Vagina (tissue), 2 donors: Measurements from ENCODE around the gene GASK1B. TPM values are rescaled to one million over a fixed set of nuclear protein-coding genes. Genes with fewer than 3 reads are reported as not detected.

Experiments used
- DNase-seq, 2 donors: peaks; one replicate each; pipeline ENCODE4 v3.0.0-alpha.2; 2017; ENCODE audit errors: extremely low spot score in 2 of 2
- H3K27ac ChIP-seq: fragments of 200-600 bp; sonication (generic); one replicate; pipeline ENCODE4 v1.5.1; 2019
- H3K27me3 ChIP-seq: fragments of 200-600 bp; sonication (generic); one replicate; pipeline ENCODE4 v1.5.1; 2019
- H3K36me3 ChIP-seq, 2 donors: fragments of 200-600 bp; sonication (generic); one replicate each; pipeline ENCODE4 v1.5.1; 2017 to 2019
- H3K4me1 ChIP-seq: fragments of 200-600 bp; sonication (generic); one replicate; pipeline ENCODE4 v1.5.1; 2019
- H3K4me3 ChIP-seq, 2 donors: fragments of 200-600 bp; sonication (generic); 1 replicate in 1 of 2; 2 replicates in 1 of 2; pipeline ENCODE4 v1.5.1; 2016 to 2019
- H3K9me3 ChIP-seq: fragments of 200-600 bp; sonication (generic); one replicate; pipeline ENCODE4 v1.5.1; 2019
- CTCF ChIP-seq, 3 experiments: fragments of 450-650 bp in 2 of 3; fragments of 200-600 bp in 1 of 3; sonication (generic) in 1 of 3; IDR thresholded peaks; one replicate each; pipeline ENCODE4 v1.5.1; 2017 to 2019; ENCODE audit warnings: antibody characterized with exemption in 3 of 3, mild to moderate bottlenecking in 2 of 3, moderate library complexity in 2 of 3
- POLR2A ChIP-seq, 2 donors: fragments of 450-650 bp; IDR thresholded peaks; one replicate each; pipeline ENCODE4 v1.6.1; 2017; ENCODE audit warnings: antibody characterized with exemption in 2 of 2, mild to moderate bottlenecking in 2 of 2, moderate library complexity in 2 of 2
- POLR2AphosphoS5 ChIP-seq, 2 donors: sonication (generic); formaldehyde crosslinking; IDR thresholded peaks; one replicate each; pipeline ENCODE4 v1.9.0; 2017; ENCODE audit warnings: antibody characterized with exemption in 2 of 2, mild to moderate bottlenecking in 2 of 2, low read depth in 1 of 2; ENCODE audit not compliant: insufficient read depth in 1 of 2
- intact Hi-C: fragments of 100-400 bp; cut with DNase I; formaldehyde crosslinking; loops from one replicate; pipeline ENCODE4 v1.15.1; 2023
- total RNA-seq: library from RNA; depleted of rRNA; stranded (reverse); fragments of >200 nt; gene quantifications from one replicate; pipeline ENCODE4 v1.2.3, GENCODE V29; 2016

GASK1B gene
- total RNA-seq, 1 donor from 2014 or later = 24.3 TPM

DNA sequence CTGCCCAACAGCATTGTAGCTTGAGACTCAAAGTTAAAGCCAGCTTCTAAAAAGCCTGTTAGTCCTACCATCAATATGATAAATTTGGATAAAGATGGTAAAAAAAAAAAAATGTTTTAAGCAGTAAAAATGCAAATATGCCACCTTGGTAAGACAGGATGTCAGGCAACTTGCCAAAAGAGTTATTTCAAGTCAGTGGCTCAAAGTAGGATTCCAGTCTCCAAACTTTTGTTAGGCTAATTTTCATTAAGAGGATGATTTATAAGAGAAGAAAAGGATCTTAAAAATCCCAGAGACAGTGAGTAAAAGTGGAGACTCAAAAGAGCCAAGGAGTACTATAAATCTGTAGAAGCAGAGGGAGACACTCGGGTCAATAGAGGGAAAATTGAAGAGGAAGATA is 47.5 kb downstream of the GASK1B start:
- H3K4me1 ChIP-seq = peaks cover 14% of the 10 kb centered on the region
- H3K27me3 ChIP-seq = no peaks in the 10 kb centered on the region
- H3K4me3 ChIP-seq = no peak overlapping the region
- DNase-seq = no peak
- H3K27ac ChIP-seq = no peak overlapping the region
- intact Hi-C loops = no loop called here
- TF ChIP-seq POLR2AphosphoS5 (IDR thresholded peaks at IDR 0.05; ENCODE audit: insufficient read depth in 1 of 2, low read depth in 1 of 2) (no peak), CTCF (IDR thresholded peaks at IDR 0.05) (no peak), POLR2A (IDR thresholded peaks at IDR 0.05) (no peak)
- no peaks in the 10 kb centered on the region for H3K36me3 ChIP-seq
- H3K9me3 ChIP-seq = no peaks in the 10 kb centered on the region

Other genes starting within 250 kb of the GASK1B start
- gene TMEM144, start 37.5 kb upstream of the GASK1B start, total RNA-seq = 5.6 TPM